ENCODE results near the gene AKNA. TPM values are rescaled to one million over a fixed set of nuclear protein-coding genes. Genes with fewer than 3 reads are reported as not detected.

The AKNA gene
- polyA plus RNA-seq, 3 donors = 3.3 to 147 (median 7.3) TPM

DNA sequence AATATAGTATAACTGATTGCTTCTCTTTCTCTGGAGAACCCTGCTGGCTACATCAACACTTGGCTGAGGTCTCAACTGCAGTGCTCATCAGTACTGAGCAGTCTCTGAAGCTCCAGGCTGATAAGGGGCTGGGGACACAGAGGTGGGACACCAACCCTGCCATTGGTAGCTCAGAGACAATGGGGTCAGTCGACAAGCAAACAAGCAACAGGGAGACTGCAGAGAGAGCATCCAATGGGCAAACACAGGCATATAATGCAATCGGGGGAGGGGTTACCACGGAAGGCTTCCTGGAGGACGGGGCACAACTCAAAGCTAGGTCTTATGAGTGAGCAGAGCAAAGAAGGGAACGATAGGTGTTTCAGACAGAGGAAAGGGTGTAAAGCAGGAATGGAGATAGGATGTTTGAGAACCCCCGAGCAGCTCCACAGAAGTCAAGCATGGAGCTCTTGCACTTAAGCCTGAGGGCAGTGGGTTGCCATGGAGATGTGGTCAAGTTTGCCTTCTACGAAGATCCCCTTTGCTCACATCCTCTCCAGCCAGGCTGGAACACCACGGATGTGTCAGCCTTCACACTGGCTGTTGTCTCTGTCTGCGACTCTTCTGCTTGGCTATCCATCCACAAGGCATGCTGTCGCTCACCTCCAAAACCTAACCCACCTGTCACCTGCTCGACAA is 21.5 kb upstream of the AKNA start:
- no peaks in the 10 kb centered on the region for H3K36me3 ChIP-seq (replicated peaks in 1 of 2; ENCODE audit: control insufficient read depth in 1 of 2, insufficient read depth in 2 of 2, low read length in 2 of 2)
- no peak overlapping the region for H2AFZ ChIP-seq (ENCODE audit: insufficient read depth, low read depth, low read length, poor library complexity, severe bottlenecking)
- no peaks in the 10 kb centered on the region for H3K9me3 Mint-ChIP-seq
- H4K20me1 ChIP-seq (ENCODE audit: insufficient read depth, low read length) = no peaks in the 10 kb centered on the region
- H3K27ac ChIP-seq (ENCODE audit: low read depth in 1 of 2, low read length in 2 of 2) = no peak overlapping the region
- H3K4me1 Mint-ChIP-seq = peaks cover 20% of the 10 kb centered on the region
- no peak for TF ChIP-seq CTCF (IDR thresholded peaks at IDR 0.05)
- H3K4me3 ChIP-seq (replicated peaks in 1 of 3; ENCODE audit: low read depth in 2 of 3, low read length in 3 of 3) = no peak overlapping the region
- peak overlapping the region in 1 of 2 donors; percentile 17 for H3K4me3 Mint-ChIP-seq
- H3K4me1 ChIP-seq (ENCODE audit: control insufficient read depth in 1 of 2, insufficient read depth in 2 of 2, low read length in 2 of 2) = peaks cover 7 to 23% of the 10 kb centered on the region in 2 donors
- peak; percentile 55 to 83 (median 71) for DNase-seq
- no peak overlapping the region for H3K9ac ChIP-seq (ENCODE audit: insufficient read depth, low read length, poor library complexity, severe bottlenecking)
- H3K4me2 ChIP-seq (replicated peaks; ENCODE audit: extremely low read depth, low read length, poor library complexity, severe bottlenecking) = no peak overlapping the region
- no peaks in the 10 kb centered on the region for H3K9me3 ChIP-seq (replicated peaks in 1 of 2; ENCODE audit: control insufficient read depth in 1 of 2, insufficient read depth in 1 of 2, low read length in 2 of 2)
- H3K27me3 ChIP-seq (ENCODE audit: control insufficient read depth in 2 of 2, insufficient read depth in 2 of 2, low read length in 2 of 2) = no peaks in the 10 kb centered on the region
- peaks cover 0 to 4% (median 1%) of the 10 kb centered on the region in 3 donors for H3K27me3 Mint-ChIP-seq (ENCODE audit: low read depth in 3 of 3)
- H3K27ac Mint-ChIP-seq = peak overlapping the region in 6 of 7 donors; percentile 26 to 72 (median 46)
- no peaks in the 10 kb centered on the region for H3K79me2 ChIP-seq (ENCODE audit: insufficient read depth, low read length)
- H3K36me3 Mint-ChIP-seq = no peaks in the 10 kb centered on the region
- intact Hi-C loops (cut with micrococcal nuclease) = loop anchor here (5.0 to 10.0 kb wide), 2 partner anchors 76 to 78 kb away; no protein-coding TSS in a partner anchor
- 67% methylated on average over 10 of the region's 11 CpGs for WGBS (ENCODE audit: insufficient coverage)

DNA sequence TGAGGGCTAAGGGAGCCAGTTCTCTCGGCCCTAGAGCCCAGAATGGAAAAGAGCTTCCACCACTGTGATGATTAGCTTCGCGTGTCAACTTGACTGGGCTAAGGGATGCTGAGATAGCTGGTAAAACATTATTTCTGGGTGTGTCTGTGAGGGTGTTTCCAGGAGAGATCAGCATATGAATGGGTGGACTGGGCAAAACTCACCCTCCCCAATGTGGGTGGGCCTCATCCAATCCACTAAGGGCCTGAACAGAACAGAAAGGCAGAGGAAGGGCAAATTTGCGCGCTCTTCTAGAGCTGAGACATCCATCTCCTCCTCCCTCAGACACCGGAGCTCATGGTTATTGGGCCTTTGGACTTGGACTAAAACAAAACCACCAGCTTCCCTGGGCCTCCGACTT is 20.9 kb upstream of the AKNA start:
- H2AFZ ChIP-seq (ENCODE audit: insufficient read depth, low read depth, low read length, poor library complexity, severe bottlenecking) = no peak overlapping the region
- no peaks in the 10 kb centered on the region for H3K36me3 Mint-ChIP-seq
- no peak for TF ChIP-seq CTCF (IDR thresholded peaks at IDR 0.05)
- H3K27me3 Mint-ChIP-seq (ENCODE audit: low read depth in 3 of 3) = peaks cover 0 to 6% (median 1%) of the 10 kb centered on the region in 3 donors
- no peak overlapping the region for H3K9ac ChIP-seq (ENCODE audit: insufficient read depth, low read length, poor library complexity, severe bottlenecking)
- H3K79me2 ChIP-seq (ENCODE audit: insufficient read depth, low read length) = no peaks in the 10 kb centered on the region
- no peak overlapping the region for H3K27ac ChIP-seq (ENCODE audit: low read depth in 1 of 2, low read length in 2 of 2)
- WGBS (ENCODE audit: insufficient coverage) = 96% methylated on average over 7 of the region's 7 CpGs
- H3K9me3 ChIP-seq (replicated peaks in 1 of 2; ENCODE audit: control insufficient read depth in 1 of 2, insufficient read depth in 1 of 2, low read length in 2 of 2) = no peaks in the 10 kb centered on the region
- no peaks in the 10 kb centered on the region for H3K27me3 ChIP-seq (ENCODE audit: control insufficient read depth in 2 of 2, insufficient read depth in 2 of 2, low read length in 2 of 2)
- H4K20me1 ChIP-seq (ENCODE audit: insufficient read depth, low read length) = no peaks in the 10 kb centered on the region
- peaks cover 1 to 17% of the 10 kb centered on the region in 2 donors for H3K4me1 ChIP-seq (ENCODE audit: control insufficient read depth in 1 of 2, insufficient read depth in 2 of 2, low read length in 2 of 2)
- DNase-seq = no peak
- intact Hi-C loops (cut with micrococcal nuclease) = loop anchor here (5.0 to 10.0 kb wide), 2 partner anchors 76 to 79 kb away; no protein-coding TSS in a partner anchor
- peaks cover 14% of the 10 kb centered on the region for H3K4me1 Mint-ChIP-seq
- H3K4me3 ChIP-seq (replicated peaks in 1 of 3; ENCODE audit: low read depth in 2 of 3, low read length in 3 of 3) = no peak overlapping the region
- H3K4me3 Mint-ChIP-seq = no peak overlapping the region
- no peak overlapping the region for H3K4me2 ChIP-seq (replicated peaks; ENCODE audit: extremely low read depth, low read length, poor library complexity, severe bottlenecking)
- H3K36me3 ChIP-seq (replicated peaks in 1 of 2; ENCODE audit: control insufficient read depth in 1 of 2, insufficient read depth in 2 of 2, low read length in 2 of 2) = no peaks in the 10 kb centered on the region
- no peaks in the 10 kb centered on the region for H3K9me3 Mint-ChIP-seq
- peak overlapping the region in 4 of 7 donors; percentile 26 to 72 (median 54) for H3K27ac Mint-ChIP-seq
